Mammary epithelial cell (primary cell): ENCODE measurements around the gene GNMT.

Experiments used
- CTCF ChIP-seq, 2 donors: IDR thresholded peaks in 1 of 2; conservative IDR thresholded peaks in 1 of 2; 2 replicates each; pipeline ENCODE4 v1.5.1; 2011 to 2012; ENCODE audit warnings: inconsistent platforms in 2 of 2, low read length in 2 of 2, mild to moderate bottlenecking in 2 of 2, control low read depth in 1 of 2, low read depth in 1 of 2; ENCODE audit not compliant: insufficient read depth in 1 of 2; ENCODE audit errors: extremely low read depth in 1 of 2
- EZH2 ChIP-seq: IDR thresholded peaks from 2 replicates; pipeline ENCODE4 v1.6.1; 2012; ENCODE audit warnings: low read length, inconsistent platforms, borderline replicate concordance

DNA sequence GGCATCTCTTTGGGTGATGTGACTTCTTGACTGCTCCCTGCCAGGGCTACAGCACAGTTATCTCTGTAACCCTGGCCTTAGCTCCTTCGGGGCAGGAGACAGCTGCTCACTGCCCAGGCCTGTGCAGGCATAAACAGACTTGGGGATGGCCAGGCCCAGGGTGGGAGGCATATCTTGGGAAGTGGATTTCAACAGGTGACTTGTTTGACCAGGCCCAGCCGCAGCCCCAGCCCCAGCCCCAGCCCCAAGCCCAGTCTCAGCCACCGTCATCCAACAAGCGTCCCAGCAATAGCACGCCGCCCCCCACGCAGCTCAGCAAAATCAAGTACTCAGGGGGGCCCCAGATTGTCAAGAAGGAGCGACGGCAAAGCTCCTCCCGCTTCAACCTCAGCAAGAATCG lies 45.7 kb downstream of the GNMT start:
- TF ChIP-seq CTCF (conservative IDR thresholded peaks at IDR 0.05 in 1 of 2, IDR thresholded peaks at IDR 0.05 in 1 of 2; ENCODE audit: extremely low read depth in 1 of 2, insufficient read depth in 1 of 2, low read depth in 1 of 2, low read length in 2 of 2) (no peak), EZH2 (no peak)
